ENCODE results near the gene CLMN.
"Not testable (repeated sequence)": the region's sequence is repeated elsewhere in the genome, so short reads cannot be mapped to it uniquely, and the experiment has no call there.

Gene CLMN

GRCh38 chr14:95190857-95191256 lies 128.9 kb downstream of the CLMN start:
- DNase-seq (ENCODE audit: low spot score), result no peak

GRCh38 chr14:95190346-95190840 lies 129.3 kb downstream of the CLMN start:
- no peak for DNase-seq (ENCODE audit: low spot score)

DNA sequence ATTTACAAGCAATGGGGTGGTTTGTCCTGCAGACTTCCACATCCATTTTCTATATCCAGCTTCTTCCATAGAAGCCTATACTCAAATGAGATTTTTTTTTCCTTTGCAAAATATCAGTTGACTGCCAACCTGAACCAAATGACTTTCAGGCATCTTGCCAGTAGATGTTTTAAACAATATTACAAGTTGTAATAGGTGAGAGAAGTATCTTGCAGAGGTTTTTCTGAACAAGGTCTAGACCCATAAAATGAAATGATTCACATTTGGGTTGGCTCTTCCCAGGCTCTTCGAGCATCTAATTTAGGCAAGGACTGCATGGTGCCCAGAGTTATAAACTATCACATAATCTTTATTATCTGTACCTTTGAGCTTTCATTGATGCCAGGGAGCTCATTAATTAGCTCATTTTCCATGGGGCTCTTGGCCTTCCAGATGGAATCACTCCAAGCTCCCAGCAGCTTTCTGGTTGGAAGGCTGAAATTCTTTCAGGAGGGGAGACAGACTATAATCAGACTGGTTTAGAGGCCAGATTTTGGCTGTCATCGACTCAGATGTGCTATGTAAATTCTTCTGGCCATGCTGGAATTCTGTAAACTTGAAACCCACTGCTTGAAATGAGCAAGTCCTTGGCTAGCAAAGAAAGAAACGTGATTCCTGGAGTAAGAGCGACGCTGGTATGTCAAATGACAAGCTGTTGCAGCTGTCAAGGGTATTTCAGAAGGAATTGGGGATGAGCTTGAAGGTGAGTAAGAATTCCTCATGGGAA lies 130.2 kb downstream of the CLMN start:
- no peak for DNase-seq (ENCODE audit: low spot score)

DNA sequence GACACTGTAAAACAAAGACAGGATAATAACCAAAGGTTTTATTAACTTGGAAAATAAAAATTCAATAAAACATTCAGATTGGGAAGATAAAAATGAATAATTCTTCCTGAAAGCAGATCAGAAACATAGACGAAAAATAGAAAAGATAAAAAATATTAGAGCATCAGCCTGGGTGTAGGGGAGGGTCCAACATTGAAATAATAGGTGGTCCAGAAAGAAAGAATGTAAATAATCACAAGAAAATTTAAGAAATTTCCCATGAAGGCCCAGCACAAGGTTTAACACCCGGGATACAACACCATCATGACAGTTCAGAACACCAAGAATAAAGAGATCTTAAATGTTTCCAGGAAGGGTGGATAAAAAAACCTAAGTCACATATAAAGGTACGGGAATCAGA lies 131.3 kb downstream of the CLMN start:
- no peak for DNase-seq (ENCODE audit: low spot score)

- DNase-seq (ENCODE audit: low spot score), result no peak
Measured at GRCh38 chr14:95185767-95186392, 133.8 kb downstream of the CLMN start.

- DNase-seq (ENCODE audit: low spot score), result no peak
Measured at GRCh38 chr14:95185033-95185766, 134.5 kb downstream of the CLMN start.

DNA sequence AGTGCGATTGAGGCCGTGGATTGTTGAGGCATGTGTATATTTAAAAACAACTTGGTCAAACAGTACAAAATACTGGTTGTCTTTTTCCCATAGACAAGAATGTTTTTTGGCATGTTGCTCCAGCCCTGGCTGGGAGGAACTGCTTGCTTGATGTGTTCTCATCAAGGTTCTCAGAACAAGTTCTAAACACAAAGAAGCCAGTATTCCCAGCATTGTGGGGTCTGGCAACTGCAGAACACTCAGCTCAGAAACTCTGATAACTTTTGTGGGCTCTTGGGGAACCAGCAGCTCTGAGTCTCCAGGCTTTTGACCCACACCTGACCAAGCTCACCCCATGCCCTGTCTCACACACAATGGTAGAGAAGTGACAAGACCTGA lies 135.3 kb downstream of the CLMN start:
- DNase-seq (ENCODE audit: low spot score), result no peak

DNA sequence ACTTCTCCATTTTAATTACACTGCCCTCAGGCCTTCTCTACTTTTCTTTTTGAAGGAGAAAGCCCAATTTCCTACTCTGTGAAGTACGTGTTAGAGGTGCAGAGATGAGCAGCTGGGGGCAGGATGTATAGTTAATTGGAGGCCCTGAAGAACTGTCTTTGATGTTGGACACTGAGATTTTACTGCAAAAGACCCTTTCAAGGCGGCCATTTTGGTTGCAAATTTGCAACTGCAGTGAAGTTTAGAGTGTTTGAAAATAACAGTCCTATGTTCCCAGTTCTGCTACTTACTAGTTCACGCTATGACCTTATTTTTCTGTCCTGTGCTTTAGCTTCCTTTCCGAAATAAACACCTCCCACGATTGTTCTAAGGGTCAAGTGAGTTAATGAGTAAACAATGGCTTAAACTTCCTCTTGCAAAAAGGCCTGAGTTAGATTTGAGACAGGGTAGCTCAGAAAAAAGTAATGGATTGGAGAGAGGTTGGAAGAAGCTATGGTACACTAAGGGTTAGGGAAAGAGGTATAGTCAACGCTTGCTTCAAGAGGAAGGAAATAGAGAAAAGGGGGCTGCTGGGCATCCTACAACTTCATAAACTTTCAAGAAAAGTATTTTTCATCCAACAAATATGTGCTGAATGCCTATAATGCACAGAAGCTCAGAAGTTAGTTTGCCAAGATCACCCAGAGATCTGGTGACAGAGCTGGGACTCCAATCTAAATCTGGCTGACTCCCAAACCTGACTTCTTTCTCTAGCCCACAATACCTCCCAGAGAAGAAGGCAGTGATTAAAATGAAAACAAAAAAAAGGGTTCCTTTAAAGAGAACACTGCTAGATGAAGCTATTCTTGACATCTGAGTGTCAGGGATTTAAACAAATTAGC lies 135.9 kb downstream of the CLMN start:
- DNase-seq (ENCODE audit: low spot score), result no peak

DNA sequence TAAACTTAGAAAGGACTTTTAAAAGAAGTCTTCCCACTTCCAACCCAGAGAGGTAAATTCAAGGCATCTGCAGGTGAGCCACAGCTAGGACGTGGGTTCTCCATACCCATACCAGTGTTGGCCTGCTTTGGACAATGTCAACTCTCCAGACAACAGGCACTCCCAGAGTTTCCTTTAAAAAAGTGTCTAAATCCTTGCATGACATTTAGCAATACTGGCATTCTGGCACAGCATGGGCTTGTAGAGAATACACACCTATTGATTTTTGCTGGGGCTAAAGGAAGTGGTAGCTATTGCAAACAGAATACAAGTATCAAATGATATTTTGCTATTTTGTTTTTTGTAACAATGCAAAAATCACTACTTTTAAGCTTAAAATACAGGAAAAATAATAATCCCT lies 136.6 kb downstream of the CLMN start:
- no peak for DNase-seq (ENCODE audit: low spot score)

- DNase-seq (ENCODE audit: low spot score), result no peak
Measured at GRCh38 chr14:95182379-95182778, 137.3 kb downstream of the CLMN start.

- no peak for DNase-seq (ENCODE audit: low spot score)
Measured at GRCh38 chr14:95180966-95181741, 138.6 kb downstream of the CLMN start.

DNA sequence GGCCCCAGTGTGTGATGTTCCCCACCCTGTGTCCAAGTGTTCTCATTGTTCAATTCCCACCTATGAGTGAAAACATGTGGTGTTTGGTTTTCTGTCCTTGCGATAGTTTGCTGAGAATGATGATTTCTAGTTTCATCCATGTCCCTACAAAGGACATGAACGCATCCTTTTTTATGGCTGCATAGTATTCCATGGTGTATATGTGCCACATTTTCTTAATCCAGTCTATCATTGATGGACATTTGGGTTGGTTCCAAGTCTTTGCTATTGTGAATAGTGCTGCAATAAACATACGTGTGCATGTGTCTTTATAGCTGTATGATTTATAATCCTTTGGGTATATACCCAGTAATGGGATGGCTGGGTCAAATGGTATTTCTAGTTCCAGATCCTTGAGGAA lies 144.0 kb downstream of the CLMN start:
- DNase-seq (ENCODE audit: low spot score), result not testable (repeated sequence)

- DNase-seq (ENCODE audit: low spot score), result no peak
Measured at GRCh38 chr14:95174184-95174792, 145.4 kb downstream of the CLMN start.

DNA sequence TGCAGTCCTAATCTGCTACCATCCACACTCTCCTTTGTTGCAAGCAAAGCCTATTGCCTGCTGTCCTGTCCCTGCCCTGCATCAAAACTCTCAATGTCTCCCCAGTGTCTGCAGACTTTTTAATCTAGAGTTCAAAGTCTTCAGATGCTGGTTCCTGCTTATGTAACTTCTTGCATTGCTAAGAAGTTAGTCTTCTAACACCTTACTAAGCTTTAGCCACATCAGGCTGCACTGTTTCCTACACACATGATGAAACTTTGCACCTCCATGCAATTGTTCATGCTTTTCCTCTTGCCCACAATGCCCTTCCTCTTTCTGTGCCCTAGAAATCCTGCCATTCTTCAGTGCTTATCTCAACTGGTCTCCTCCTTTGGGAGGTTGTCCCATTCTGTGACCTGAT lies 146.2 kb downstream of the CLMN start:
- DNase-seq (ENCODE audit: low spot score), result no peak

- DNase-seq (ENCODE audit: low spot score), result no peak
Measured at GRCh38 chr14:95167177-95167576, 152.5 kb downstream of the CLMN start.

- no peak for DNase-seq (ENCODE audit: low spot score)
Measured at GRCh38 chr14:95165517-95165916, 154.2 kb downstream of the CLMN start.

DNA sequence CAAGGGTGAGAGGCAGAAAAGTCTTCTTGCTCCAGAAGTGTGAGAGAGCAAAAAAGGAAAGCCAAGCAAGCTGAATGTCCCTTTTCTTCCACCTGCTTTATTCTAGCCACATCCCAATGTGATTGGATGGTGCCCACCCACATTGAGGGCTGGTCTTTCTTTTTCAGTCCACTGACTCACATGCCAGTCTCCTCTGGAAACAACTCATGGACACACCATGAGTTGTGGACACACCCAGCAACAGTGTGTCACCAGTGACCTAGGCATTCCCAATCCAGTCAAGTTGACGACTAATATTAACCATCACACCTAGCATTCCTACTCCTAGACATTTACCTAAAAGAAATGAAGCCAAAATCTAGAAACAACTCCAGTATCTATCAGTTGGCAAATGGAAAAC lies 155.2 kb downstream of the CLMN start:
- no peak for DNase-seq (ENCODE audit: low spot score)

GRCh38 chr14:95163666-95164065 lies 156.0 kb downstream of the CLMN start:
- DNase-seq (ENCODE audit: low spot score), result no peak

GRCh38 chr14:95163132-95163531 lies 156.6 kb downstream of the CLMN start:
- no peak for DNase-seq (ENCODE audit: low spot score)

DNA sequence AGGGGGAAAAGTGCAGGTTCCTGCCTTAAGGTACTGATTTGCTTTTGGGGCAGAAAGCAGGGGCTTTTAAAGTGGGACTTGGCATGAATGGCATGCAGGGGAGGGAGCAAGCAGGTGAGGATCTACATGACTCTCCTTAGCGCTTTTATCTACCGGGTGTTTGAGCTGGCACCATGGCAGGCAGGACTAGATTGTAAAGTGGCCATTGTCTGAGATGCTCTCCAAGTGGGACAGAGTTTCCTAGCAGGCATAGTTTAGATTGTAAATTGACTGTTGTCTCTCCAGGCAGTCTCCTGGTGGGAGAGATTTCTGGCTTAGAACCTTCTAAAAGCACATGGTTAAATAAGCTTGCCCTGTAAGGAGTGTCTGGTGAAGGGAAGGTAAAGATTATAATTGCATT lies 157.1 kb downstream of the CLMN start:
- DNase-seq (ENCODE audit: low spot score), result no peak
